Epithelial cell of esophagus (primary cell): Measurements from ENCODE around the gene CNTN5.

Experiments used
- DNase-seq: peaks from one replicate; pipeline ENCODE4 v3.0.0; 2010; ENCODE audit warnings: low read depth
- H3K4me3 ChIP-seq: 2 replicates; pipeline ENCODE4 v1.5.1; 2011; ENCODE audit warnings: mild to moderate bottlenecking, low read length, control low read depth
- TF ChIP-seq, protein P1 (sequence below): IDR thresholded peaks from 2 replicates; pipeline ENCODE4 v1.5.1; 2011; ENCODE audit warnings: low read depth, mild to moderate bottlenecking, low read length, control low read depth, inconsistent platforms; ENCODE audit not compliant: insufficient read depth; ENCODE audit errors: missing control alignments

The CNTN5 gene

DNA sequence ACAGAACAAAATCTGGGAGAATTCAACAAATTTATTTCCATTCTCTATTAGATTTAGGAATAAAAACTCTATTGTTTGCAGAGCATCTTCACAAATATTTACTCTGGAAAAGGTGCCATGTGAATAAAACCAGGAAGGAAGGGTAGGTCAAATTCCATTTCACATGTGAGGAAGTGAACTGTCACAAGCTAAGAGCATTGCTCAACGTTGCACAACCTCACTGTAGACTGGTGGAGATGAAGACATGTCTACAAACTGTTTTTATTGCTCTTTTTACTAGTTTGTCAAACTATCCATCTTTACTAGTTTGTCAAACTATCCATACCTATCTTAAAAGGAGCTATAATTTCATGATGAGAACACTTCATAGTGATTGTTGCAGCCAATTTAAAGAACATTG lies 236.4 kb downstream of the CNTN5 start:
- TF ChIP-seq, protein P1, sequence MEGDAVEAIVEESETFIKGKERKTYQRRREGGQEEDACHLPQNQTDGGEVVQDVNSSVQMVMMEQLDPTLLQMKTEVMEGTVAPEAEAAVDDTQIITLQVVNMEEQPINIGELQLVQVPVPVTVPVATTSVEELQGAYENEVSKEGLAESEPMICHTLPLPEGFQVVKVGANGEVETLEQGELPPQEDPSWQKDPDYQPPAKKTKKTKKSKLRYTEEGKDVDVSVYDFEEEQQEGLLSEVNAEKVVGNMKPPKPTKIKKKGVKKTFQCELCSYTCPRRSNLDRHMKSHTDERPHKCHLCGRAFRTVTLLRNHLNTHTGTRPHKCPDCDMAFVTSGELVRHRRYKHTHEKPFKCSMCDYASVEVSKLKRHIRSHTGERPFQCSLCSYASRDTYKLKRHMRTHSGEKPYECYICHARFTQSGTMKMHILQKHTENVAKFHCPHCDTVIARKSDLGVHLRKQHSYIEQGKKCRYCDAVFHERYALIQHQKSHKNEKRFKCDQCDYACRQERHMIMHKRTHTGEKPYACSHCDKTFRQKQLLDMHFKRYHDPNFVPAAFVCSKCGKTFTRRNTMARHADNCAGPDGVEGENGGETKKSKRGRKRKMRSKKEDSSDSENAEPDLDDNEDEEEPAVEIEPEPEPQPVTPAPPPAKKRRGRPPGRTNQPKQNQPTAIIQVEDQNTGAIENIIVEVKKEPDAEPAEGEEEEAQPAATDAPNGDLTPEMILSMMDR: no peak
- peak; percentile 67 for DNase-seq
- no peak overlapping the region for H3K4me3 ChIP-seq

DNA sequence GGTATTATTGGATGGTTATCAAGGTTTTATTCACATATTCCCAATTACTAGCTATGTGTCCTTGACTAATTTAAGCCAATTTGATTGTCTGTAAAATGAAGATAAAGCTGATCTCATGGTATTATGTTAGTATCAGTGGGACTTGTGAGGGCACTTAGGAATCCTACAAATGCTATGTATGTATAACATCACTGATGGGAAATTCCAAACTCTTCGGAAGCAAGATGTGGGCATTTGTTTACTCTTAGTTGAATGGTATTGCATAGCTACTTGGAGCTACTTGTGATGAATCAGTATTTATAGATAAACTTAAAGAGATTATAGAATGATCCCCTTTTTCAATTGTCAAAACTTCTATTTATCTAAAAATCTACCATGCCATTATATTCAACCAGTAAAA lies 239.9 kb downstream of the CNTN5 start:
- peak; percentile 8 for DNase-seq
- TF ChIP-seq, protein P1: no peak
- H3K4me3 ChIP-seq: no peak overlapping the region

DNA sequence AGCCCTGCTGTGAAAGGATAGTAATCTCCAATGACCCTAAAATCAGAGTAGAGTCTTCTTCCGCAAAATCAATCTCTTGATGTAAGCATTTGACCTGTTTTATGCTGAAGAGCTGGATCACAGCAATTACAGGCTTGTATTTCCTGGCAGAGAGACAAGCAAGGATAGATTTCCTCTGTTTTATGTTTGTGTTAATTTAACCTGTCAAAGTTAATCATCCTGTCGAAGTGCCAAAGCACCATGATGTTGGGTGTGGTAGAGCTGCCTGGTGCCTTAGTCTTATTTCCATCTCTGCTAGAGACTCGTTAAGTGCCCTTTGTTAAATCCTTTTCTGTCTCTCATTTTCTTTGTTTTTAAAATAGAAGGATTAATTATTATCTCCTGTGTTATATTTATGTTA lies 248.1 kb downstream of the CNTN5 start:
- TF ChIP-seq, protein P1: no peak
- peak; percentile 49 for DNase-seq
- H3K4me3 ChIP-seq: no peak overlapping the region

DNA sequence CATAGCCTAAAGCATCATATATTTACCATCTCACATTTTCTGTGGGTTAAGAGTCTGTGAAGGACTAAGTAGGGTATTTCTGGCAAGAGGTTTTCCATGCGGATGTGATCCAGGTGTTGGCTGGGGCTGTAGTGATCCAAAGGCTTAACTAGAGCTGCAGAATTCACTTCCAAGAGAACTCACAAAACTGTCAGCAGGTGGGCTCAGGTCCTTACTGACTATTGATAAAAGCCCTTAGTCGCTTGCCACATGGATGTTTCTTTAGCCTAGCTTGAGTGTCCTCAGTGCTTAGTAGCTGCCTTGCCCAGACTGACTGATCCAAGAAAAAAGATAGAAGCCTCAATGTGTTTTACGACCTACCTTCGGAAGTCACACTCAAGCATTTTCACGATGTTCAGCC lies 250.8 kb downstream of the CNTN5 start:
- H3K4me3 ChIP-seq: no peak overlapping the region
- TF ChIP-seq, protein P1: no peak
- DNase-seq: no peak

DNA sequence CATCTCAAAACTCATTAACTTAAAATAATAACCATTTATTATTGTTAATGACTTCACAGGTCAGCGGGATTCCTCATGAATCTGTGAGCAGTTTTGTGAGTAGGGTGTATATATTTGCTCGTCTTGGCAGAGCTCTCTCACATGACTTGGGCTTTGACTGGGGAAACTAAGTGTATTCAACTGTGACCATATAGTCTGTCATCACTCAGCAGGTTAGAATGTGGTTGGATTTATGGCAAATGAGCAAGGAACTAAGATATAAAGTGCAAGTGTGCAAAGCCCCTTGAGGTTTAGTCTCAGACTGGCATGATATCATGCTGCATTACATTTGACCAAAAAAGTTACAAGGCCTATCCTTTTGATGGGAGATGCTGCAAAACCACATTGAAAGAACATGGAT lies 254.8 kb downstream of the CNTN5 start:
- no peak for DNase-seq
- TF ChIP-seq, protein P1: no peak

DNA sequence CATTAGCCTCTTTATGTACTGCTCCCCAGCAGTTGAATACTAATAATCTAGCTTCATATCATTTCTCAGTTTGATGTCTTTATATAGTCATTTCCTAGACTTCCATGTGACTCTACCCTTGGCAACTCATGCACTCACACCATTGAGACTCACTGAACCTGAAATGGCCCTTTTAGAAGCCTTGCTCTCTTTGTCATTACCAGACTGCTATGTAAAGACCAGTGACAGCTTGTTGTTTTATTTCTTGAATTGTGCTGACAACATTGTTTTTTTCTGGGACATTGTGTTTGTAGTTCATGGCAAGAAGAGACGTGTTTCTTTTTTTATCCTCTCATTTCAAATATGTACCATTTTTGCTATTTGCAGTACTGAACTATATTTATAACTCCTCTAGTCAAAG lies 256.5 kb downstream of the CNTN5 start:
- DNase-seq: peak; percentile 50
- TF ChIP-seq, protein P1: no peak
- H3K4me3 ChIP-seq: no peak overlapping the region

More for the DNA sequence above, 254.8 kb downstream of the CNTN5 start:
- no peak overlapping the region for H3K4me3 ChIP-seq

DNA sequence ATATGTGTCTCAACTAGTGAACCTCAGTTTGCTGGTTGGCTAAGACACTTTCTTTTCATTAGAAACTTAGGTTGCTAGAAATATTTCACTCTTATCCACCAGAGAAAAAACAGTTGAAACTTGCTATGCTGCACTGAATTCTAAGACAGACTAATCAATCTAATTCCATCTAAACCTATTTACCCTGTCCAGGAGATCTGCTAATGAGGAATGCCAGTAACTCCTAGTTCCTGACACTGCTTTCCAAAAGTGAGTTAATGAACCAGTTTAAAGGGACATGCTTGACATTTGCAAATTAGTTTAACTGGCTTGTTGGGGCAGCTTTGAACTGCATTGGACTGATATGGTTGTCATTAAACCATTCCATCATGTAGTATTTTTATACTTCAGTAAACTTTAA lies 258.5 kb downstream of the CNTN5 start:
- DNase-seq: no peak
- no peak overlapping the region for H3K4me3 ChIP-seq
- TF ChIP-seq, protein P1: no peak
